GM12864 (cell line): ENCODE data around the gene CD70.
A peak's percentile ranks its signal among the peaks of the same experiment; 100 is the strongest.

Experiments
- DNase-seq: peaks from one replicate; pipeline ENCODE4 v3.0.0-alpha.2; 2011; ENCODE audit warnings: low read depth
- H3K4me3 ChIP-seq: 2 replicates; pipeline ENCODE4 v1.5.1; 2011; ENCODE audit warnings: mild to moderate bottlenecking, low read depth, low read length, control low read depth
- CTCF ChIP-seq: IDR thresholded peaks from 2 replicates; pipeline ENCODE4 v1.5.1; 2011; ENCODE audit warnings: low read depth, mild to moderate bottlenecking, moderate library complexity, low read length, control low read depth, inconsistent platforms; ENCODE audit errors: missing control alignments

Gene CD70

GRCh38 chr19:6590258-6590826 is 608 bp downstream of the CD70 start:
- TF ChIP-seq CTCF, result no peak
- peak overlapping the region; percentile 84 for H3K4me3 ChIP-seq
- no peak for DNase-seq

GRCh38 chr19:6589711-6590257 is 1.2 kb downstream of the CD70 start:
- TF ChIP-seq CTCF, result no peak
- H3K4me3 ChIP-seq, result peak overlapping the region; percentile 84
- DNase-seq, result no peak

- no peak for TF ChIP-seq CTCF
- no peak for DNase-seq
- peak overlapping the region; percentile 84 for H3K4me3 ChIP-seq
Measured at GRCh38 chr19:6588508-6589345, 2.2 kb downstream of the CD70 start.

- peak overlapping the region; percentile 84 for H3K4me3 ChIP-seq
- no peak for TF ChIP-seq CTCF
Measured at GRCh38 chr19:6587998-6588507, 2.9 kb downstream of the CD70 start.

GRCh38 chr19:6587093-6587820 is 3.7 kb downstream of the CD70 start:
- H3K4me3 ChIP-seq, result peak overlapping the region; percentile 84
- no peak for TF ChIP-seq CTCF
- no peak for DNase-seq

More at GRCh38 chr19:6587998-6588507, 2.9 kb downstream of the CD70 start:
- no peak for DNase-seq

- peak overlapping the region; percentile 84 for H3K4me3 ChIP-seq
- TF ChIP-seq CTCF, result no peak
- DNase-seq, result no peak
Measured at GRCh38 chr19:6586726-6587092, 4.2 kb downstream of the CD70 start.
